GM19351 (cell line): ENCODE data around the gene RORC.
A peak's percentile ranks its signal among the peaks of the same experiment; 100 is the strongest.
"Not testable (repeated sequence)": the region's sequence is repeated elsewhere in the genome, so short reads cannot be mapped to it uniquely, and the experiment has no call there.

Experiments
- ATAC-seq: cut with Tn5 transposase; IDR thresholded peaks from one replicate; pipeline ENCODE4 v1.9.1; 2021; ENCODE audit warnings: mild to moderate bottlenecking, moderate library complexity; ENCODE audit not compliant: unreplicated experiment

The RORC gene

DNA sequence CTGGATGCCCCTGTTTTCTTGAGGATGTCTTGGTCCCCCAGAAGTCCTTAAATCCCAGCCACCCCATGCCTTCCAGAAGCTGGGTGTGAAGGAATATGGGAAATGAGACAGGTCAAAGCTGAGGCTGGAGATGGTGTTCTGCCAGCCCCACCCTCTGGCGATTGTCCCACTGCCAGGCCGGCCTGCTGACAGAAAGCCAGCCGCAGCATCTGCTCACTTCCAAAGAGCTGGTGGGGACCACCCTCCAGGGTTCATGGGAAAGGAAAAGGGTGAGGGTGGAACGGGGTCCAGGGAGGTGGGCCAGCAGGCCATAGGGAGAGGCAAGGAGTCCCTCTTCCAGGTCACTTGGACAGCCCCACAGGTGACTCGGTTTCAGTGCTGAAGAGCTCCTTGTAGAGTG lies 24.5 kb downstream of the RORC start:
- no peak for ATAC-seq

DNA sequence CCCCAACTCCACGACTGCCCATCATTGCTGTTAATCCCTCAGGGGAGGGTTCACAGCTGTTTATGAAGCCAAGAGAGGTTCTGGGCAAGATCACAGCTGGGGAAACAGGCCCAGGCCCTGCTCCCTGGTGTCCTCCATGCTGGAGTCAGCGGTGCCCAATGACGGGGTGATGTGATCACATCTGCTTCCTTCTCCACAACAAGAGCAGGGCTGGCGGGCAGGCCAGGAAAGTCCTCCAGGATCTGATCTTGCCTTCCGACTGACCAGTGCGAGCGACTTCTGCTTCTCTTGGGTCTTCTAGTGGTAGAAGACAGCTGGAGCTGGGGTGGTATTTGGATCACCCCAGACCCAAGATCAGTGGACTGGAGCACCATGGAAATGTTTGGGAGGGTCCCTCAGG lies 25.4 kb downstream of the RORC start:
- no peak for ATAC-seq

DNA sequence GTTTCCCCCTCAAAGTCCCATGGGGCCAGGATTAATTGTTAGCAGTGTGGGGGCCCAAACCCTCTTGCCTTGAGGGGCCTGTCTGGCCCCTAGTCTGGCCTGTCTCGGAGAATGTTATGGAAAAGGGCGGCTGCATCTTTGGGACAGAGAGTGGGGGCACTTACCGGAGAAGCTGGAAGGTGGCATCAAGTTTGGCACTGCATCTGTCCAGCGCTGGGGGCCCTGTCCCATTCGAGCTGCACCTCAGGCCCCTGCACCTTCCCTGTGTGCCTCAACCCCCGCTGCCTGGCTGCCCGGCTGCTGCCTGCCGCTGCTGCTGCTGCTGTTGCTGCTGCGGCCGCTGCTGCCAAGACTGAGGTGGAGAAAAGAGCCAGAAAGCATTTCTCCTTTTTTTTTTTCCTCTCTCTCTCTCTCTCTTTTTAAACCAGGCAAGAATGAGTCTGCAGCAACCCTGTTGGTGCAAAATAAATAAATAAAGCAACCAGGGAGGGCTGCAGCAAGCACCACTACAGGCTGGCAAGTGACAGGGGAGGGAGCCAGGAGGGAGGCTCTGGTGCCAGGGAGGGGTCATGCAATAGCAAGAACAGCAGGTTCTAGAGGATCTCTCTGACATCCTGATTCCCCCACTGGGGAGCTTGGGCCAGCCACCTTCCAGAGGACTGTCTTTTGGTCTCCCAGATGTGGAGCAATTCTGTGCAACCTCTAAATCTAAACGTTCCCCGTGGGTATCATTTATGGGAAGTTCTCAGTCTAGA lies 26.4 kb downstream of the RORC start, which contains the start of gene LINGO4:
LINGO4 (minus strand) TSS at position 354 of the 755 bp plus-strand sequence. CDS start 2,715 bp downstream, outside the sequence.
- ATAC-seq, result no peak

DNA sequence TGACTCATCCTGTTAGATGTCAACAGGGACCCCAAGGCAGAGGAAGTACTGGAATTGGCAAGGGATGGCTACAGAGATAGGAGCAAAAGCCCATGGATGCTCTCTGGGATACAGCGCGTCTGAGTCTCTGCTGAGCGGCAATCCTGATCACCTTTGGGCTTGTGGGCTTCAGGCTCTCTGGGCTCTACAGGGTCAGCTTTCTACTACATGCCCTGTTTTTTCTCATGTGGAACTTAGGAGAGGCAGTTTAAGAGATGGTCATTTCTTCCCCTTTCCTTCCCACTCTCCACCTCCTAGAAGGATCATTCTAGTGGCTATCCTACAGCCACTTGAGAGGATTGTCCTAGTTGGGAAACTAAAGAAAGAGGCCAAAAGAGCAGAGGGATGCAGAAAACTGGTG lies 27.7 kb downstream of the RORC start:
- ATAC-seq, result no peak

DNA sequence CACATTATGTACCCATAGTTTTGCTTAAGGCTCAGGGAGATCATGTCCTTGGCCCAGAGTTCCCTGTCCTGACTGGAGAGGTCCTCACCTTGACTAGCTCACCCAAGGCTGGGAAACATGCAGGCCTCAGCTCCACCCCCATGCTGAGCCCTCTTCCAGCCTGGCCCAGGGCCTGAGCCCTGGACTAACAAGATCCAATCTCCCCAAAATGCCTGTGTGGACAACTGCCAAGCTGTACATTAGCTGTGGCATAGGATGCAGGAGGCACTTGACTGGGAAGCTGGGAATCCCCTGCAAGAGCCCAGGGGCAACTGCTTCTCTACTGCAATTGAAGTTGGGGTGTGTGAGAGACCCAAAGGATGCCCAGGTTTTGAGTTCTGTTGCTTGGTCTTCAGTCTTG lies 28.4 kb downstream of the RORC start:
- no peak for ATAC-seq

DNA sequence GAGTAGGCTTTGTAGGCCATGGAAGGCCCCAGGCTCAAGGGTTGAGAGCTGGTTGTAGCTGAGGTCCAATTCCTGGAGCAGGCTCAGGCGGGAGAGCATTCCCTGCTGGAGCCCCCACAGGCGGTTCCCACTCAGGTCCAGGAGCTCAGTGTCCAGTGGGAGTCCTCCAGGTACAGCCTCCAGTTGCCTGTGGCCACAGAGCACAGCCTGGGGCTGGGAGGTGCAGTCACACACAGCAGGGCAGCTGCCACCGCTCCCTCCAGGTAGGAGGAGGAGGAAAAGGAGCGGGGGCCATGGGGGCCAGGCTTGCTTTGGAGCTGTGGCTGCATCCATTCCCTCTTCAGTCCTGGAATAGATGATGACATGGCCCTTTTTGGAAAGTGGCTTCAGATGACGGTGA lies 29.2 kb downstream of the RORC start:
- ATAC-seq, result no peak

DNA sequence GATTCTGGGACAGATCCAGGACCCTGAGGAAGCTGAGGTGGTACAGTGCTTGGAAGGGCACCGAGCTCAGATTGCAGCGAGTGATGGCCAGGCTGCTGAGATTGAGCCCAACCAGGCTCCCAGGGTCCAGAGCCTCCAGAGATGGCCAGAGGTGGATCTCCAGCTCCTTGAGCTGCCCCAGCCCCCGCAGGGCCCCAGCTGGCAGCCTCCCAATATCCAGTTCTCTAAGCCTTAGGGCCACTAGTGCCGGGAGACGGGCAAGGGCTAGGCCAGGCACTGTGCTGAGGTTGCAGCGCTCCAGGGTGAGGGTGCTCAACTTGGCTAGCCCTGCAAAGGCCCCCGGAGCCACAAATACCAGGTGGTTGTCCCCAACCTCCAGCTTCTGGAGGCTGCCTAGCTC lies 29.8 kb downstream of the RORC start:
- ATAC-seq, result no peak

DNA sequence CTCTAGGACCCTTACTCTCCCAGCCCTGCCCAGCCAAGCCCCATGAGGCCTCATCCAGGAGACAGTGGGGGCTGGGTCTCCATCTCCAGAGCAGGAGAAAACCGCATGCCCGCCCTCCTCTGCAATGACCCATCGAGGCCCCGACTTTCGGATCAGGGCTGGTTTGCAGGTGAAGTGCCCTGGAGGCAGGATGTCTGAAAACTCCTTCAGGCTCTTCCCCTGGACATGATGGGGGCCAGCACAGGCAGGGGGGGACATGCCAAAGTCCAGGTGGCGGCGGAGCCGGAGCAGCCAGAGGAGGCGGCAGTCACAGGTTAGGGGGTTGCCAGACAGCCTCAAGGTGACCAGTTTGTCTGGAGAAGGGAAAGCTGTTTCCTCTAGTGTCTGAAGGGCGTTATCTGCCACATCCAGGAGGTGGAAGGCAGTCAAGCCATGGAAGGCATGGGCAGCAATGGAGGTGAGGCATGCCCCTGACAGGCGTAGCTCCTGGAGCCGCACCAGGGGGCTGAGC lies 30.2 kb downstream of the RORC start:
- ATAC-seq, result no peak

DNA sequence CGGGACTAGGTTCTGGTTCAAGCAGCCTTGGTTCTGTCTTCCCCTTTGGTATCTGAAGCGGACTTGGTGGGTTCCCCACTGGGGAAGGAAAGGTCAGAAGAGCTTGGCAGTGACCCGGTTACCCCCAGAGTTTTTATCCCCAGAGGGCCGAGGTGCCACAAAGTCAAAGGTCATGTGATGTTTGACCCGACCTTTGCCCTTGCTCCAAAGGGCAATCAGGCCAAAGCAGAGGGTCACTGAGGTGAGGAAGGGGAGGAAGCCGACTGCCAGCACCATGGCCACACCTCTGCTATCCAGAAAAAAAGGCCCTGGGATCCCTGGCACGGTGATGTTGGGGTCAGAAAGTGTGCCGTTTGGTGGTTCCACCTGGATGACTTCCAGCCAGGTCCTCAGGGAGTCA lies 30.8 kb downstream of the RORC start:
- ATAC-seq, result no peak

DNA sequence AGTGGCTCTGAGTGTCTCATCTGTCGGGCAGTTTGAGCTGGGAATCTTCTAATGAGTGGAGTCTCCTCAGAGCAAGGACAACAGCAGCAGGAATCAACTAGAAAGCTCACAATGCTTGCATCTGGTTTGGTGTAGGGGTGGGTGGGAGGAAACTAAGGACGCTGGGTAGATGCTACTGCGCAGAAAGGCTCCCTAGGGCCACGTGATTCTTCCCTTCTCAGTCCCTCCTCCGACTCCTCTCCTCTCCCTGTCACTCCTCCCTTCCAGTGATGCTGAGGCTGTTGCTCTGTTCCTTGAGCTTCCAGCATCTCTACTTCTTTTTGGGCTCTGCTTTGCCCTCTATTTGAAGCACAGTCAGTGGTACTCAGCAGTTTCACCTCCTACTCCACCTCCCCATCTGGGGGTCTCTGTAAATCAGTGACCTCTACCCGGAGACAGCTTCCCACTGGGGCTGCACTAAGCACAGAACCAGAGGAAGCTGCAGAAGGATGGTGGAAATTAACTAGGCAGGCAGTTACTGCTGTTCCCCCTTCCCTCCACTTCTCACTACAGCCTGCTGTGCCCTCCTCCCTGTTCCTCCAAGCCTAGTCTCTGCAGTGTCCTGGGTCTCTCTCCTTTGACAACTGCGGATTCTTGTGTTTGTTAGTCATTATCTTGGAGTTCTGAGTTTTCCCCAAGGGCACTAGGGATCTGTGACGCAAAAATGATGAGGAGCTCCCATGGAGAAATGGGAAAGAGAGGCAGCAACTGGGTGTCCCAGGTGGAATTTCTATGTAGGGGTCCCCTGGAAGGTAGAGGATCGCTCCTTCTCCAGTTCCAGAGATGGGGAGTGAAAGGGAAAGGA lies 32.2 kb downstream of the RORC start:
- no peak for ATAC-seq

DNA sequence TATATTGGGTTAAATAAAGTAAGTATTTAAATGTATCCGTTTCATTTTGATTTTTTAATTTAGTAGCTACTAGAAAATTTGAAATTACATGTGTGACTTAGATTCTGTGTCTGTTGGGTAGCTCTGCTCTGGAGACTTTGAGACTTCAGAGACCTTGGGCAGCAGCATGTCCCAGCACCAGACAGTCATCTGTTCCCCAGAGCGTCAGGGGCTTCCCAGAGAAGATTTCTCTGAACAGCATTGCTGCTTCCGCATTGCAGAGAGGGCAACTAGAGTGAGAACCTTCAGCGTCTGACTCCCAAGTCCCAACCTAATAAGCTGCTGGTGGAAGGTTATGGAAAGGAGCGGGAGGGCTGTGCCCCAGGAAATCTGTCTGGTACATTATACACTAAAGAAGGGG lies 33.0 kb downstream of the RORC start:
- ATAC-seq, result no peak

DNA sequence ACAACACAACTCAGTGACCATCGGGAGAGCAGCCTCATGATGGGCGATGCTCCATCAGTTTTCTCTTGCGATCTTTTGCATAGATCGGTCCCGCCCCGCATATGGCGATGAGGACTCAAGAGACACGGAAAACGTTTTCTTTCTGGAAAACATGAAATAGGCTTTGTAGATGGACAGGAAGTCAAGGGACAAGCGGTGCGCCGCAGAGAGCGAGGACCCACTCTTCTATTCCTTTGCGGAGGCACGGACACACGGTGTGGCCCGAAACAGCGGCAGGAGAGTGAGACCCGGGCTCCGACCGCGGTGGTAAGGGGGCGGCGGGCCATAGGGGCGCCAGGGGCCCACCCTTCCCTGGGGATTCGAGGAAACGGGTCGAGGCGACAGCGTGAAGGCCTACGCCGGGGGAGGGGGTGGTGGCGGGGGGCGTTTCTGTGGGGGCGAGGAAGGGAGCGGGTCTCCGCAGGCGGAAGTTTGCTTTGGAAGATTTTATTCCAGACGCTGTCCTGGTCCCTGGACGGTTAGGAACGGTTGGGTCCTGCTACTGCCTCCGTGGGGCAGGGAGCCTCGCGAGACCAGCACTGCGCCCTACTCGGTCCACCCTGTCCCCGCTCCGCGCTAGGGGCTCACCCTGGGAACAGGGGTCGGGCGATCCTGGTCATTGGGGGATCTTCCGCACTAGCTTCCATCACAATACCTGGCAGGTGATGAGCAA lies 40.5 kb downstream of the RORC start:
- peak; percentile 9 for ATAC-seq

DNA sequence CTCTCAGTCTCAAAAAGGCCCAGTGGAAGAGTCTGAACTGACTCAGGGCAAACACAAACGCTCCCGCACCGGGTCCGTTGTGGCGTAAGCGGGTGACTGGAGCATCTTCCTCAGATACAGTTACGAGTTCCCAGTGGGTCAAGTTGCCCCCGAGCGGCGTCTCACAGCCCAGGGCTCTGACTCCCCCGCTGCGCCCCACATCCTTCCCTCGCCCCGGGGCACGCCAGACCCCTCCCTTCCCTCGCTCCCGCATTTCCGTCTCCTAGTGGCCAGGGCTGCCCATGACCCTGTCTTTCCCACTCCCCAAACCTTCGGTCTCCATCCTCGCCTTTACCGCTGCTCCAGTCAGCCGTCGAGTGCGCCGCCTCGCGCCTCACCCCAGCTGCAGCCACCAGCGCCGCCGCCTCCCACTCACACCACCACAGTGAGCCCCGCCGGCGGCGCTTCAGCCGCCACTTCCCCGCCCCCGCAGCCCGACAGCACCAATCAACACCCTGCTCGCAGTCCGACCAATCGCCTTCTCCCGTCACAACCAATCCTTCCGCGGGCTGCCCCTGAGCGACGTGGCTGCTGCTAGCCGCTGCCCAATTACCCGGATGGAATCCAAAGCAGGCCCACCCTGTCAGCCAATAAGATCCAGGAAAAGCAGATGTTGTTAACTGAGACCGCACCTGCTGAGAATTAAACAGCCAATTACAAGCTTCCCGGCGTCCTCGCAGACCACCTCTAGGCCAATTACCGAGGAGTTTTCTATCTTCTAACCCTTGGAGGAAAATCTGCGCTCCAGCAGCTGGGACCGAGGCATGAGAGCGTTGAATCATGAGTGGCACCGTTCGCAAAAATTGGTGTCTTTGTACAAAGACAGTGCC lies 41.3 kb downstream of the RORC start, which contains the start of gene TDRKH:
TDRKH (minus strand) TSS at position 430 of the 869 bp plus-strand sequence. CDS start 7,478 bp downstream, outside the sequence.
- peak; percentile 97 for ATAC-seq

DNA sequence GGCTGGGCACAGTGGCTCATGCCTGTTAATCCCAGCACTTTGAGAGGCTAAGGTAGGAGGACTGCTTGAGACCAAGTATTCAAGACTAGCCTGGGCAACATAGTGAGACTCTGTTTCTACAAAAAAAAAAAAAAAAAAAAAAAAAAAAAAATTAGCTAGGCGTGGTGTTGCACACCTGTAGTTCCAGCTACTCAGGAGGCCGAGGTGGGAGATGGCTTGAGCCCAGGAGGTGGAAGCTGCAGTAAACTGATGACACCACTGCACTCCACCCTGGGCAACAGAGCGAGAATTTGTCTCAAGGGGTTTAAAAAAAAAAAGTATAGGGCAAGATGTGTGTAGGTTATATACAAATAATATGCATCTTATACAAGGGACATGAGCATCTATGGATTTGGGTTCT lies 43.9 kb downstream of the RORC start:
- ATAC-seq, result no peak

DNA sequence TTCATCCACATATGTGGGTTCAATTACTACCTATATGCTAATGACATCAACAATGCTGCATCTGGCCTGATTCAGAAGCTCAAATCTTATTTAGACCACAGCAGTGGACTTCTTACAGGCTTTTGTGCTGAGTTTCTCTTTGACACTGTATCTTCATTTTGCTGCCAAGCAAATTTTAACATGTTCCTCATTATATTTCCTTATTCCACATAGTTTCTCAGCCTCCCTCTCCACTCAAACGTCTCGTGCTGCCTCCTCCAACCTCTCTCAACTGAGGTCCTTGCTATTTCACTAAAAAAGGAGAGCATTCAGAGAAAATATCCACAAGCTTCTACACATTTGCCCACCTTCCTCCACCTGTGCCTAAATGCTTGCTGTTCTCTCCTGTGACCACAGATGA lies 47.8 kb downstream of the RORC start:
- ATAC-seq, result no peak

DNA sequence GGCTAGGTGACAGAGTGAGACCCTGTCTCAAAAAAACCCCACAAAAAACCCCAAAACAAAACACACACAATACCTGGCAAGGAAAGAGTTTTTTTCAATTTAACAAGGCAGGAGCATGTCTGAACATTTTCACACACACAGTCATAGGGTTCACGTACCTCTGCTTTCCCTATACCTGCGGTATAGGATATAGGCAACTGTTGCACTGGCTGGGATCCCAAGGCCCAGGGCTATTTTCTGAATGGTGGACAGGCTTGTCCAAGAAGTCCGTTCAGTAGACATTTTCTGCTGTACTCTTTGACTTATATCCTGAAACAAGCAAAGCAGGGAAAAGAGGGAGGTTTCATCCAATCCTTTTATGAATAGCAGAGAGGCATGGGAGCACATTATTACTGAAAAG lies 48.9 kb downstream of the RORC start:
- ATAC-seq, result no peak

DNA sequence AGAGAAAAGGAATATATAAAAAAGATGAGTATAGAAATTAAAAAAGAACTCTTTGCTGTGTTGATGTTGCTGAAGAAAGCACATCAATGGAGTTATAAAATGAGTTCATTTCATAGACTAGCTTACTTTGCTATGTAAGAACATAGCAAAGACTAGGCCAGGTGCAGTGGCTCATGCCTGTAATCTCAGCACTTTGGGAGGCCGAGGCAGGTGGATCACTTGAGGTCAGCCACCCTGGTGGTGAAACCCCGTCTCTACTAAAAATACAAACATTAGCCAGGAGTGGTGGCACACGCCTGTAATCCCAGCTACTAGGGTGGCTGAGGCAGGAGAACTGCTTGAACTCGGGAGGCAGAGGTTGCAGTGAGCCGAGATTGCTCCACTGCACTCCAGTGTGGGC lies 49.6 kb downstream of the RORC start:
- not testable (repeated sequence) for ATAC-seq

DNA sequence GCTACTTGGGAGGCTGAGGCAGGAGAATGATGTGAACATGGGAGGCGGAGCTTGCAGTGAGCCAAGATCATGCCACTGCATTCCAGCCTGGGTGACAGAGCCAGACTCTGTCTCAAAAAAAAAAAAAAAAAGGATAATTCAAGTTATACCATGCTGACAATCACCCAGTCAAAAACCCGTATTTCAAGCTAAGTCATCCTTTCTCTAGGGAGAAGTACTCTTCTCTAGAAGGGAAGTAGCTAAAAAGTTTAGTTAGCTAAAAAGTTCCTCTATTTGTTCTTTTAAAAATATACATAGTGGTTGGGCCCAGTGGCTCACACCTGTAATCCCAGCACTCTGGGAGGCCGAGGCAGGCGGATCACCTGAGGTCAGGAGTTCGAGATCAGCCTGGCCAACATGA lies 50.9 kb downstream of the RORC start:
- not testable (repeated sequence) for ATAC-seq

DNA sequence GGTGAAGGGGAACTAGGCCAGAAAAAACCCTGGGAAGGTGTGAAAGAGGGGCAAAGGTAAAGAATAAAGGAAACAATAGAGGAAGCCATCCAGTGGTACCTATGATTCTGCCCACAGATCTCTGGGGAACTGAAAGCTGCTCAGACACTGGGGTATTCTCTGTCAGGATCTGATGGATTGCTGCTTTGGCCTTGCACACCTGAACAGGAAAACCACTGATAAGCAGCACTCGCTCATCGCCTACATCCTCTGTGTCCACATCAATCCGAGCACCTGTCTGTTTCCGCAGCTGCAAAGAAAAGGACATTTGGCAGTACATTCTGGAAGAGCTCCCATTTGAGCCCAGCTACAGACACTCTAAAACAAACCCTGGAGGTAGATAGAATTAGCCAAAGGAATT lies 51.8 kb downstream of the RORC start:
- ATAC-seq, result no peak

DNA sequence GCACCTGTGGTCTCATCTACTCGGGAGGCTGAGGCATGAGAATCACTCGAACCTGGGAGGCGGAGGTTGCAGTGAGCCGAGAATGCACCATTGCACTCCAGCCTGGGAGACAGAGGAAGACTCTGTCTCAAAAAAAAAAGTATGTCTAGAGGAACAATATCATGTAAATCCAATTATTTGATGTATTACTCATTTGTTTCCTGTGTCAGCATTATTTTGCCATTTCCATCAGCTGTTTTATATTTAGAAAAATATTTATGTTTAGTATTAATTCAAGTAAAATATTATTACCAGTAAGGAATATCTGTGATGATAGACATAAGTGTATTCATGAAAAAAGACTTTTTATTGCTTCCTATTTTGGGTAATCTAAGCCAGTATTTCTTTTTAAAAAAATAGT lies 54.3 kb downstream of the RORC start:
- ATAC-seq, result no peak
